Karpas-422 (cell line): ENCODE results near the gene JAG2. TPM values are rescaled to one million over a fixed set of nuclear protein-coding genes. Genes with fewer than 3 reads are reported as not detected.

Source experiments
- DNase-seq: peaks from one replicate; pipeline ENCODE4 v3.0.0-alpha.2; 2015
- H2AFZ ChIP-seq: fragments of 200-600 bp; sonication (generic); 2 replicates; pipeline ENCODE4 v1.6.1; 2014; ENCODE audit warnings: antibody characterized with exemption, low read length, mixed read lengths
- H3K27ac ChIP-seq: fragments of 200-600 bp; sonication (generic); 2 replicates; pipeline ENCODE4 v1.5.1; 2014; ENCODE audit warnings: mild to moderate bottlenecking, low read length, moderate library complexity
- H3K27me3 ChIP-seq: fragments of 200-600 bp; sonication (generic); 2 replicates; pipeline ENCODE4 v1.6.1; 2014; ENCODE audit warnings: low read length, mixed read lengths
- H3K36me3 ChIP-seq: fragments of 200-600 bp; sonication (generic); 2 replicates; pipeline ENCODE4 v1.6.1; 2014; ENCODE audit warnings: low read length, mixed read lengths; ENCODE audit not compliant: insufficient read depth
- H3K4me1 ChIP-seq: fragments of 200-600 bp; sonication (generic); 2 replicates; pipeline ENCODE4 v1.6.1; 2014; ENCODE audit warnings: mild to moderate bottlenecking, low read length, mixed read lengths
- H3K4me2 ChIP-seq: fragments of 200-600 bp; sonication (generic); 2 replicates; pipeline ENCODE4 v1.6.1; 2014; ENCODE audit warnings: low read length, low read depth, mild to moderate bottlenecking; ENCODE audit not compliant: poor library complexity, severe bottlenecking
- H3K4me3 ChIP-seq: fragments of 200-600 bp; sonication (generic); 2 replicates; pipeline ENCODE4 v1.5.1; 2014; ENCODE audit warnings: mild to moderate bottlenecking, antibody characterized with exemption, low read length, mixed read lengths
- H3K79me2 ChIP-seq: fragments of 200-600 bp; sonication (generic); 2 replicates; pipeline ENCODE4 v1.6.1; 2014; ENCODE audit warnings: mild to moderate bottlenecking, low read length, mixed read lengths
- H3K9ac ChIP-seq: fragments of 200-600 bp; sonication (generic); 2 replicates; pipeline ENCODE4 v1.6.0; 2014; ENCODE audit warnings: low read length
- H3K9me2 ChIP-seq: fragments of 200-600 bp; sonication (generic), shearing (Covaris generic); replicated peaks from 2 replicates; pipeline ENCODE4 v1.6.0; 2014; ENCODE audit warnings: mild to moderate bottlenecking, low read length, moderate library complexity; ENCODE audit not compliant: insufficient read depth
- H3K9me3 ChIP-seq: fragments of 300-700, 200-600 bp; sonication (generic); 2 replicates; pipeline ENCODE4 v1.6.1; 2014; ENCODE audit warnings: low read length, mixed read lengths
- H4K20me1 ChIP-seq: fragments of 200-600 bp; sonication (generic); 2 replicates; pipeline ENCODE4 v1.6.1; 2014; ENCODE audit warnings: mild to moderate bottlenecking, antibody characterized with exemption, low read length, low read depth; ENCODE audit not compliant: insufficient read depth
- total RNA-seq: library from RNA; depleted of rRNA; stranded (reverse); fragments of >200 nt; shearing (Covaris generic); gene quantifications from 2 replicates; pipeline ENCODE4 v1.2.3, GENCODE V29; 2014; ENCODE audit warnings: low replicate concordance

The JAG2 gene
- total RNA-seq, 1 experiment from 2014 or later = not detected

DNA sequence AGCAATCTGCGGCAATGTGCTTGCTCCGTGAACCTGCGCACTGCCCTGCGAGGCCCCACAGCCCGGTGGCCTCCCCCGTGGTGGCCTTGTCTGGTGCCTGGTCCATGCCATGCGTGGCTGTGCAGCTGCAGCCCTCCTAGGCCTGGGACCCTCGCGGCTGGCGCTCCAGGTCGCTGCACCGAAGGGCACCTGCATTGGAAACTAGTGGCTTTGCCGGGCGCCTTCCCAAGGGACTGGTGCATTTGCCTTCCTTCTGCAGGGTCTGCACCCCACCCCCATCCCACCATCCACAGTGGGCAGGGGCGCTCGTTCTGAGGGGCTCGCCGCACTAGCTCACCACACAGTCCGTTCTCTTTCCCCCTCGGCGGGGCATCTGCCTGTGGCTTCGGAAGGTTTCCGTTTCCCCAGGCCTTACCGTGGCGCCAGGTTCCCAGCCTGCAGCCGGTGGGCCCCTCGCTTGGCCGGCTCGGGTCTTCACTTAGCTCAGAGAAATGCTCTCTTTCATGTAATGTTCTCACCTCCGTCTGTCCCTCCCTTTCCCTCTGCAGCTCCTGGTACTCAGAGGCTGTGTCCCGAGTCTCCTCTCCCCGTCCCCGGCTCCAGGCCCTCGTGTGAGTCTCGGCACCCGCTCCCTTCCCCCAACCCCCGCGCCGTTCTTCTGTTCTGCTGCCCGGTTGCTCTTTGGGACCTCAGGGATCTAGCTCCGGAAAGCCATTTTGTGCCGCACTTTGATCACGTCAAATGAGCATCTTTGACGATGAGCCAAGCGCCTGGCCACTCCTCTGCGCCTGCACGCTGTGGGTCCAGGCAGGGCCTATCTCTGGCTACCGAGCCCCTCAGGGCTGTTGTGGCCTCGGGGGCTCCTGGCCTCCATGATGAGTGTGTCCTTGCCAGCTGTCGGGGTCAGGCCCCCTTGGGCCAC is 31.9 kb downstream of the JAG2 start:
- no peaks in the 10 kb centered on the region for H4K20me1 ChIP-seq
- no peaks in the 10 kb centered on the region for H3K4me1 ChIP-seq
- no peak overlapping the region for H3K4me3 ChIP-seq
- no peaks in the 10 kb centered on the region for H3K36me3 ChIP-seq
- H3K27ac ChIP-seq = no peak overlapping the region
- H3K79me2 ChIP-seq = no peaks in the 10 kb centered on the region
- DNase-seq = no peak
- no peak overlapping the region for H3K9ac ChIP-seq
- no peaks in the 10 kb centered on the region for H3K9me2 ChIP-seq
- peaks cover 3% of the 10 kb centered on the region; the same call in 1 of the 2 replicates for H3K27me3 ChIP-seq
- no peak overlapping the region for H2AFZ ChIP-seq
- H3K4me2 ChIP-seq = no peak overlapping the region
- peaks cover 9% of the 10 kb centered on the region; the same call in 1 of the 2 replicates for H3K9me3 ChIP-seq

DNA sequence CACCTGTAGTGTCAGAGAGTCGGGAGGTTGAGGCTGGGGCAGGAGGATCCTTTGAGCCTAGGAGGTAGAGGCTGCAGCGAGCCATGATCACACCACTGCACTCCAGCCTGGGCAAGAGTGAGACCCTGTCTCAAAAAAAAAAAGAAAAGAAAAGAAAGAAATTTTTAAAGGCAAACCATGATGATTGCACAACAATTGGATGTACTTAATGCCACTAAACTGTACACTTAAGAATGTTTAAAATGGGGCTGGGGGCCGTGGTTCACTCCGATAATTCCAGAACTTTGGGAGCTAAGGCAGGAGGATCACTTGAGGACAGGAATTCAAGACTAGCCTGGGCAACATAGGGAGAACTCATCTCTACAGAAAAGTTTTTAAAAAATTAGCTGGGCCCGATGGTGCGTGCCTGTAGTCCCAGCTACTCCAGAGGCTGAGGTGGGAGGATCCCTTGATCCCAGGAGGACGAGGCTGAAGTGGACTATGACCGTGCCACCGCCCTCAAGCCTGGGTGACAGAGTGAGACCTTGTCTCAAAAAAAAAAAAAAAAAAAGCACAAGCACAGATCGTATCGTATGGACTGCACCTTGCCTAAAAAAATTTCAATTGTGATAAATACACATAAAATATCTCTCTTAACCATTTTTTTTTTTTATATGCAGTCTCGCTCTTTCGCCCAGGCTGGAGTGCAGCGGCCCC is 32.7 kb downstream of the JAG2 start:
- H3K36me3 ChIP-seq = no peaks in the 10 kb centered on the region
- no peak for DNase-seq
- H3K4me3 ChIP-seq = no peak overlapping the region

DNA sequence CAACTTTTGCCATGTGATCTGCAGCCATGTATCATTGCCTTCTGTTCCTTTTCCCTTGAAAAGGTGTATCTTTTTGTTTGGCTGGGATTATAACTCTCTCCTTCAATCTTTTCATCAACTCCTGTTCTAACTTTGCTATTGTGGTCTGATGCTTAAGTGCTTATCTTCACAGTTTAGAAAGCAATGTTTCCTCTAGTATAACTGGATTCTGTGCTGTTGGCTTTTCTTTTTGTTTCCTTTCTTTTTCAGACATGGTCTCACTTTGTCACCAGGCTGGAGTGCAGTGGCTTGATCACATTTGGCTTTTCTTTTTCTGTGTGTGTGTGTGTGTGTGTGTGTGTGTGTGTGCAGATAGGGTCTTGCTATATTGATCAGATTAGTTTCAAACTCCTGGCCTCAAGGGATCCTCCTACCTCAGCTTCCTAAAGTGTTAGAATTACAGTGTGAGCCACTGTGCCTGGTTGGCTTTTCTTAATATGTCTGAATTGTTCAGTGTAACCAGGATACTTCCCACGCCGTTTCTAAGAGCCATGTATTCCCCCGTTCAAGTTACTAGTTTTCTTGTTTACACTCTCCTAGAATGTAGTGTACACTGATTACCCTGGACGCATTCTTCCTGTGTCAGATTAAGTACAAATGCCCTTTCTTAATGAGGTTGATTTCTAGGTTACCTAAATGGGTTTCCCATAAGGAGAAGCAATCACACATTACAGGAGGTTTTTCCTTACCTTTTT is 35.5 kb downstream of the JAG2 start:
- Histone ChIP-seq H3K9ac (no peak overlapping the region), H3K27ac (no peak overlapping the region), H3K79me2 (no peaks in the 10 kb centered on the region), H3K9me3 (no peaks in the 10 kb centered on the region), H4K20me1 (no peaks in the 10 kb centered on the region), H3K4me2 (no peak overlapping the region), H3K36me3 (no peaks in the 10 kb centered on the region), H3K9me2 (no peaks in the 10 kb centered on the region), H3K27me3 (peaks cover 7% of the 10 kb centered on the region; the same call in 1 of the 2 replicates), H2AFZ (no peak overlapping the region), H3K4me1 (no peaks in the 10 kb centered on the region), H3K4me3 (no peak overlapping the region)
- no peak for DNase-seq

More for the DNA sequence above, 32.7 kb downstream of the JAG2 start:
- Histone ChIP-seq H3K4me1 (no peaks in the 10 kb centered on the region), H3K9me3 (peaks cover 9% of the 10 kb centered on the region; the same call in 1 of the 2 replicates), H3K4me2 (no peak overlapping the region), H3K79me2 (no peaks in the 10 kb centered on the region), H4K20me1 (no peaks in the 10 kb centered on the region), H2AFZ (no peak overlapping the region), H3K9ac (no peak overlapping the region), H3K27me3 (peaks cover 3% of the 10 kb centered on the region; the same call in 1 of the 2 replicates), H3K27ac (no peak overlapping the region), H3K9me2 (no peaks in the 10 kb centered on the region)

DNA sequence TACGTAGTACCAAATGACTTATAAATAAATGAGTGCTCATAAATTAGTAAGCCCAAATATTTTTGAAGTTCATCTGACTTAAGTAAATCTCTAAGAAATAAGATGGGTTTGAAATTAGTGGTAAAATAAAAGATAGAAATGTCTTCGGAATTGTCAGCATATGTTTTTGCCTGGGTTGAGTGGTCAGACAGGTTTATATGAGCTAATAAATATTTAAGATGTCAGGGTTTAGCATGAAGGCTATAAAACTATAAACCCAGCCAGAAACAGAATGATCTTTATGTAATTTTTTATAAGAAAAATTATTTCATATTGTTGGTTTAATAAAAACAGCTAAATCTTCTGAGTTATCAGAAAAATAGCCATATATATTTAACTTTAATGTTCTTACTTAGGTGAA is 37.3 kb downstream of the JAG2 start:
- H3K9ac ChIP-seq = no peak overlapping the region
- no peaks in the 10 kb centered on the region for H4K20me1 ChIP-seq
- no peaks in the 10 kb centered on the region for H3K36me3 ChIP-seq
- peaks cover 7% of the 10 kb centered on the region; the same call in 1 of the 2 replicates for H3K27me3 ChIP-seq
- no peak overlapping the region for H2AFZ ChIP-seq
- no peak for DNase-seq
- H3K4me2 ChIP-seq = no peak overlapping the region
- no peaks in the 10 kb centered on the region for H3K4me1 ChIP-seq
- no peaks in the 10 kb centered on the region for H3K9me3 ChIP-seq
- H3K9me2 ChIP-seq = no peaks in the 10 kb centered on the region
- no peaks in the 10 kb centered on the region for H3K79me2 ChIP-seq
- no peak overlapping the region for H3K4me3 ChIP-seq
- H3K27ac ChIP-seq = no peak overlapping the region

DNA sequence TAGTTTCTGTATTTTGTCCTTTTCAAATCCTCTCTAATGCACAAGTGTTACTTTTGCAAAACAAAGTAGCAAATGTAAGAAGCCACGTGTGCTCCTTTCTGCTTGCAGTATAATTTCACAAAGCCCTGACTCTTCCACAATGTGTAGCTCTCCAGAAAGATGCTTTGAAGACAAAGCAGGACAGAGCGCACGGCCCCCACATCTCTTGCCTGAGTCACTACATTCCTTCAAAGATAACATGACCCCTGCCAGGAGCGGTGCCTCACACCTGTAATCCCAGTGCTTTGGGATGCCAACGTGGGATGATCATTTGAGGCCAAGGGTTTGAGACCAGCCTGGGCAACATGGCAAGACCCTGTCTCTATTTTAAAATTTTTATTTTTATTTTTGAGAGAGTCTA is 40.5 kb downstream of the JAG2 start:
- no peak overlapping the region for H2AFZ ChIP-seq

DNA sequence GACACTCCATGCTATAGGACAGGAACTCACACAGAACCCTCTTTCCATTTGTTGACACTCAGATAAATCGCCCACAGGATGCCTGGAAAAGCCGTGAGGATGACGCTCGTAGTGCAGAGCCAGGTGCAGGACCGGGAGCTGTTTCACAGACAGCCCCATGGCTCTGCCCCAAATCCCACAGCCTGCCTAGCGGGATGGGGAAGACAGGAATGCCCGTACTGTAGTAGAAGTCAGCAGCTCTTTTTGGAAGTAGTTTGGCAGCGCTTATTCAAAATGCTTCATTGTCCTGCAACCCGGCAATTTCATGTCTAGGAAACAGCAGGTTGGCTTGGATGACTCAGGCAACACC is 41.6 kb downstream of the JAG2 start:
- no peak overlapping the region for H3K4me2 ChIP-seq

More for the DNA sequence above, 40.5 kb downstream of the JAG2 start:
- Histone ChIP-seq H3K27ac (no peak overlapping the region), H3K79me2 (no peaks in the 10 kb centered on the region), H3K9me3 (no peaks in the 10 kb centered on the region), H3K4me3 (no peak overlapping the region), H4K20me1 (no peaks in the 10 kb centered on the region), H3K4me2 (no peak overlapping the region), H3K4me1 (no peaks in the 10 kb centered on the region), H3K27me3 (peaks cover 7% of the 10 kb centered on the region; the same call in 1 of the 2 replicates), H3K36me3 (no peaks in the 10 kb centered on the region), H3K9ac (no peak overlapping the region), H3K9me2 (no peaks in the 10 kb centered on the region)
- DNase-seq = no peak

DNA sequence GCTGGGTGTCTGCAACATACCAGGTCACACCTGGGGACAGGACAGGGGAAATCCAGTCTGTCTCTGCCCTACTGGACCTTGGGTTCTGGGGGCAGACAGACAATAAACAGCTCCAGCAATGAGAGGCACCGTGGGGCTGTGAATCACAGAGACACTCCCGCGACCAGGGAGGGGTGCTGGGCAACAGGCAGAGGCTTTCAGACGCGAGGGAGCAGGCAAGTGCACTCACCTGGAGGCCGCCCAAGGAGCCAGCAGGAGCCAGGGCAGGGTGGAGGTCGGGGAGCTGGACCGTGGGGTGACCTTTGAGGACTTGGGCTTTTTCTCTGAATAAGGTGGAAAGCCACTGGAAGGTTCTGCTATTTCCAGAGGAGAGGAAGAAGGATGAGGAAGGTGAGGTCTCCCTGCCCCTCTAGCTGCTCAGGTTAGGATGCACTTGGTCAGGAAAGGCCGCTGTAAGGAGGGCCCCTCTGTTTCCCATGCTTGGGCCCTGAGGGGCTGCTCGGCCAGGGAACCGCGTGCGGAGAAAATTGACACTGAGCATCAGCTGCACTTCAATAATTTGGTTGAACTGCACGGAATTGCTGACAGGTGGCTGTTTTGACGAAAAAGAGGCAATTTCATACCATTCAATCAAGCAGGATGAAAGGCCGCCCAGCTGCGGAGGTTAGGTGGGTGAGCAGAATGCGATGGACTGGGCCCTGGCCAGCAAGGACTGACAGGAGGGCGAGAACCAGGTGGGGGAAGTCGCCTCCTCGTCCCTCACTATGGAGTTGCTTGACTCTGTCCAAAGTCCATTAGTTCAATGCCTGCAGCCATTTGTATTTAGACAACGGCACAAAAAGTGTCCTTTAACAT is 42.2 kb downstream of the JAG2 start:
- Histone ChIP-seq H3K9ac (no peak overlapping the region), H3K36me3 (no peaks in the 10 kb centered on the region), H3K27me3 (peaks cover 4% of the 10 kb centered on the region; the same call in 1 of the 2 replicates), H4K20me1 (no peaks in the 10 kb centered on the region), H3K4me3 (no peak overlapping the region), H3K4me1 (no peaks in the 10 kb centered on the region), H3K9me2 (no peaks in the 10 kb centered on the region), H3K27ac (no peak overlapping the region), H3K4me2 (no peak overlapping the region), H2AFZ (no peak overlapping the region), H3K79me2 (no peaks in the 10 kb centered on the region), H3K9me3 (no peaks in the 10 kb centered on the region)
- DNase-seq = no peak

More for the DNA sequence above, 41.6 kb downstream of the JAG2 start:
- Histone ChIP-seq H3K79me2 (no peaks in the 10 kb centered on the region), H3K36me3 (no peaks in the 10 kb centered on the region), H3K27ac (no peak overlapping the region), H3K4me1 (no peaks in the 10 kb centered on the region), H3K4me3 (no peak overlapping the region), H3K27me3 (peaks cover 4% of the 10 kb centered on the region; the same call in 1 of the 2 replicates), H3K9me2 (no peaks in the 10 kb centered on the region), H2AFZ (no peak overlapping the region), H3K9me3 (no peaks in the 10 kb centered on the region), H3K9ac (no peak overlapping the region), H4K20me1 (no peaks in the 10 kb centered on the region)
- no peak for DNase-seq
